Measurements from ENCODE around the gene MPND. TPM values are rescaled to one million over a fixed set of nuclear protein-coding genes. Genes with fewer than 3 reads are reported as not detected.

MPND gene
- total and polyA plus RNA-seq, 2 of the 13 experiments (the other 11 are each of a cell fraction or from before 2014, with no cell fraction given), result 10.8 to 15.8 TPM

DNA sequence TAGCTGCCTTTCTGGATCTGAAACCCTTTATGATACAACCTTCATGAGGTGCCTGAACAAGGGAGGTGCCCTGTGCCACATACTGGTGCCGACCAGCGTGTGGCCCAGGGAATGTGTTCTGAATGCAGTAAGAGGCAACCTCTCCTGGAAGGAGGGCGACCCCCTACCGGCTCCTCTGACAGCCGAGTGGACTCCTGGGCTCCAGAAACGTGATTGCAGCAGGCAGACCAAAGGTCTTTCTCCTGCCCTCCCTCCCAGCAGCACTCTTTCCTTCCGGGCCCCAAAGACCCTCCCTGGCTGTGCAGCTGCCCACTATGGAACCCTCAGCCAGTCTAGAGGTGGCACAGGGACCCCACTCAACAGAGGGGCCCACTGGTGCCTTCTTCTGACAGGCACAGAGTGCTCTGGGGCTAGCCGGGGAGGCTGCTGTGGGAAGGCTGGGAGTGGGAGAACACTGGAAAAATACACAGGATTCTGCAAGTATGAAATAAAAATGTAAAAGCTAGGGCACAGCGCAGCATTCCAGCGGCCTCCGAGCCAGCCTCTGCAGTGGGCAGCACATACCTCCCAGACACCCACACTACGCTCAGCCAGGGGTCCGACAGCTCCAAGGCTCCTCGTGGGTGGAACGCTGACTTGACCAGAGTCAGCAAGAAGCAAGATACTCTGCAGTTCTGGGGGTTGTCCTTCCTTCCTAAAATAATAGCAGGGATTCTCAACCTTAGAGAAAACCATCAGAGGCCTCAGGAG is 42.1 kb downstream of the MPND start (continued):
- 0 out of 4 replicates have a peak, but pooled peaks of 1 of the 2 experiments have one; percentile 23 for TF ChIP-seq EP300 (IDR thresholded peaks at IDR 0.05; ENCODE audit: low read depth in 2 of 2, low read length in 2 of 2)
- TF ChIP-seq EP300 (CRISPR knock-in tag; IDR thresholded peaks at IDR 0.05; ENCODE audit: borderline replicate concordance), result no peak
- TF ChIP-seq NFATC3 (CRISPR knock-in tag; IDR thresholded peaks at IDR 0.05), result no peak
- TF ChIP-seq PRDM10 (CRISPR knock-in tag; IDR thresholded peaks at IDR 0.05; ENCODE audit: low read depth), result no peak
- no peak for TF ChIP-seq ZNF597 (CRISPR knock-in tag; IDR thresholded peaks at IDR 0.05)
- TF ChIP-seq ERF (CRISPR knock-in tag; IDR thresholded peaks at IDR 0.05), result no peak
- TF ChIP-seq ZBTB42 (CRISPR knock-in tag; IDR thresholded peaks at IDR 0.05), result no peak
- no peak for TF ChIP-seq FOXK1 (CRISPR knock-in tag; IDR thresholded peaks at IDR 0.05; ENCODE audit: borderline replicate concordance, low read depth)
- TF ChIP-seq ZNF275 (CRISPR knock-in tag; IDR thresholded peaks at IDR 0.05; ENCODE audit: borderline replicate concordance), result no peak
- no peak for TF ChIP-seq YY1 (IDR thresholded peaks at IDR 0.05; ENCODE audit: insufficient read depth, insufficient replicate concordance, low read depth, low read length)
- TF ChIP-seq ZNF761 (CRISPR knock-in tag; conservative IDR thresholded peaks at IDR 0.05), result no peak
- TF ChIP-seq REST (IDR thresholded peaks at IDR 0.05; ENCODE audit: borderline replicate concordance in 1 of 2, low read depth in 1 of 2, low read length in 2 of 2), result no peak
- no peak for TF ChIP-seq ZNF550 (CRISPR knock-in tag; IDR thresholded peaks at IDR 0.05; ENCODE audit: borderline replicate concordance)
- TF ChIP-seq, protein P1, sequence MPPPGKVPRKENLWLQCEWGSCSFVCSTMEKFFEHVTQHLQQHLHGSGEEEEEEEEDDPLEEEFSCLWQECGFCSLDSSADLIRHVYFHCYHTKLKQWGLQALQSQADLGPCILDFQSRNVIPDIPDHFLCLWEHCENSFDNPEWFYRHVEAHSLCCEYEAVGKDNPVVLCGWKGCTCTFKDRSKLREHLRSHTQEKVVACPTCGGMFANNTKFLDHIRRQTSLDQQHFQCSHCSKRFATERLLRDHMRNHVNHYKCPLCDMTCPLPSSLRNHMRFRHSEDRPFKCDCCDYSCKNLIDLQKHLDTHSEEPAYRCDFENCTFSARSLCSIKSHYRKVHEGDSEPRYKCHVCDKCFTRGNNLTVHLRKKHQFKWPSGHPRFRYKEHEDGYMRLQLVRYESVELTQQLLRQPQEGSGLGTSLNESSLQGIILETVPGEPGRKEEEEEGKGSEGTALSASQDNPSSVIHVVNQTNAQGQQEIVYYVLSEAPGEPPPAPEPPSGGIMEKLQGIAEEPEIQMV (CRISPR knock-in tag; IDR thresholded peaks at IDR 0.05; ENCODE audit: low read depth), result no peak
- TF ChIP-seq ZNF160 (CRISPR knock-in tag; IDR thresholded peaks at IDR 0.05), result no peak
- no peak for TF ChIP-seq HHEX (CRISPR knock-in tag; IDR thresholded peaks at IDR 0.05)

Measured in HepG2 (cell line).